Body of pancreas (tissue), 4 donors: ENCODE data around the gene TSPOAP1. TPM values are rescaled to one million over a fixed set of nuclear protein-coding genes. Genes with fewer than 3 reads are reported as not detected.

Experiments
- ATAC-seq: fragments of 150-250 bp; one replicate; pipeline ENCODE4 v1.9.1; 2016
- DNase-seq, 4 donors: peaks; one replicate each; pipeline ENCODE4 v3.0.0-alpha.2; 2019
- H3K27ac ChIP-seq, 4 donors: fragments of 200-600 bp; sonication (generic); 1 replicate in 3 of 4; 2 replicates in 1 of 4; pipeline versions ENCODE4 v1.5.1 to v1.6.1; 2016 to 2019; ENCODE audit warnings: mild to moderate bottlenecking in 1 of 4, mixed read lengths in 1 of 4, moderate library complexity in 1 of 4
- H3K27me3 ChIP-seq, 2 donors: fragments of 200-600 bp; sonication (generic); one replicate each; pipeline ENCODE4 v1.6.0; 2016; ENCODE audit warnings: mild to moderate bottlenecking in 1 of 2
- H3K36me3 ChIP-seq, 2 donors: fragments of 200-600 bp; sonication (generic); replicated peaks in 1 of 2; 2 replicates each; pipeline ENCODE4 v1.5.1; 2016; ENCODE audit warnings: low read depth in 2 of 2; ENCODE audit not compliant: insufficient read depth in 1 of 2
- H3K4me1 ChIP-seq: fragments of 200-600 bp; sonication (generic); one replicate; pipeline ENCODE4 v1.6.0; 2016
- H3K4me3 ChIP-seq, 2 donors: fragments of 200-600 bp; sonication (generic); 1 replicate in 1 of 2; 2 replicates in 1 of 2; pipeline ENCODE4 v1.5.1; 2016 to 2019
- H3K9me3 ChIP-seq, 3 donors: fragments of 200-600 bp; sonication (generic); 1 replicate in 2 of 3; 2 replicates in 1 of 3; pipeline ENCODE4 v1.5.1; 2016
- CTCF ChIP-seq, 7 experiments: fragments of 450-650 bp in 4 of 7; fragments of 200-600 bp in 3 of 7; sonication (generic) in 3 of 7; IDR thresholded peaks; one replicate each; pipeline ENCODE4 v1.5.1; 2016 to 2019; ENCODE audit warnings: antibody characterized with exemption in 7 of 7
- POLR2A ChIP-seq, 3 donors: fragments of 450-650 bp; IDR thresholded peaks; one replicate each; pipeline ENCODE4 v1.6.1; 2016; ENCODE audit warnings: antibody characterized with exemption in 3 of 3, mild to moderate bottlenecking in 2 of 3
- WGBS, 2 donors: methylation state at CpG; one replicate each; pipeline ENCODE4 v1.1.5; 2017; 5-methylcytosine and 5-hydroxymethylcytosine counted together
- intact Hi-C: fragments of 100-400 bp; cut with DNase I; formaldehyde crosslinking; loops from one replicate; pipeline ENCODE4 v1.15.1; 2023
- microRNA counts, 2 donors: library from miRNA; unstranded; fragments of <30 nt; microRNA quantifications; one replicate each; lab custom pipeline; 2017
- microRNA-seq, 2 donors: library from miRNA; unstranded; fragments of <30 nt; microRNA quantifications; one replicate each; pipeline ENCODE4, GENCODE V29; 2016; ENCODE audit warnings: borderline number of aligned reads in 2 of 2, borderline replicate concordance in 2 of 2
- small RNA-seq: library from RNA; depleted of rRNA; stranded (forward); fragments of <200 nt; gene quantifications from one replicate; pipeline ENCODE3, GENCODE V24; 2016
- total RNA-seq, 2 donors: library from RNA; depleted of rRNA; stranded (reverse); fragments of >200 nt; gene quantifications; one replicate each; pipeline ENCODE4 v1.1.0, GENCODE V29; 2016

Gene TSPOAP1
- total RNA-seq, 2 donors from 2014 or later, result 21.0 to 22.7 TPM

GRCh38 chr17:58262149-58262548 lies 66.4 kb downstream of the TSPOAP1 start:
- no peaks in the 10 kb centered on the region for H3K4me1 ChIP-seq
- H3K4me3 ChIP-seq, result no peak overlapping the region
- intact Hi-C loops, result no loop called here
- 80 to 82% methylated on average over 11 of the region's 11 CpGs for WGBS, 2 donors
- DNase-seq (no peak), ATAC-seq (no peak)
- H3K27me3 ChIP-seq, result no peaks in the 10 kb centered on the region
- no peak for TF ChIP-seq CTCF (IDR thresholded peaks at IDR 0.05)
- TF ChIP-seq POLR2A (IDR thresholded peaks at IDR 0.05), result no peak
- no peaks in the 10 kb centered on the region for H3K36me3 ChIP-seq
- H3K9me3 ChIP-seq, result no peaks in the 10 kb centered on the region
- H3K27ac ChIP-seq, result no peak overlapping the region

- no peaks in the 10 kb centered on the region for H3K36me3 ChIP-seq
- intact Hi-C loops, result no loop called here
- no peaks in the 10 kb centered on the region for H3K27me3 ChIP-seq
- no peaks in the 10 kb centered on the region for H3K9me3 ChIP-seq
- no peak overlapping the region for H3K4me3 ChIP-seq
- peaks cover 2% of the 10 kb centered on the region for H3K4me1 ChIP-seq
- 13 to 26% methylated on average over 2 to 8 of the region's 8 CpGs for WGBS, 2 donors
- TF ChIP-seq POLR2A (IDR thresholded peaks at IDR 0.05) (no peak), CTCF (IDR thresholded peaks at IDR 0.05) (peak in 2 of 7 experiments; percentile 12 to 13)
- ATAC-seq (no peak), DNase-seq (peak in 1 of 4 donors; percentile 20)
- no peak overlapping the region for H3K27ac ChIP-seq
Observed at GRCh38 chr17:58254803-58255202, 73.8 kb downstream of the TSPOAP1 start.

- Histone ChIP-seq H3K27ac (no peak overlapping the region), H3K9me3 (no peaks in the 10 kb centered on the region), H3K4me1 (peaks cover 13% of the 10 kb centered on the region), H3K27me3 (peaks cover 0 to 10% of the 10 kb centered on the region in 2 donors), H3K36me3 (no peaks in the 10 kb centered on the region), H3K4me3 (no peak overlapping the region)
- no peak for TF ChIP-seq CTCF (IDR thresholded peaks at IDR 0.05)
- no peak for TF ChIP-seq POLR2A (IDR thresholded peaks at IDR 0.05)
- WGBS, 2 donors, result 67 to 76% methylated on average over 3 of the region's 3 CpGs
- no peak for ATAC-seq
- intact Hi-C loops, result no loop called here
- no peak for DNase-seq
Observed at GRCh38 chr17:58253082-58253481, 75.5 kb downstream of the TSPOAP1 start.

GRCh38 chr17:58252141-58252540 lies 76.5 kb downstream of the TSPOAP1 start:
- no peak for TF ChIP-seq CTCF (IDR thresholded peaks at IDR 0.05)
- Histone ChIP-seq H3K27me3 (peaks cover 0 to 10% of the 10 kb centered on the region in 2 donors), H3K4me1 (peaks cover 13% of the 10 kb centered on the region), H3K4me3 (no peak overlapping the region), H3K36me3 (no peaks in the 10 kb centered on the region), H3K27ac (no peak overlapping the region), H3K9me3 (no peaks in the 10 kb centered on the region)
- ATAC-seq (no peak), DNase-seq (no peak)
- WGBS, 2 donors, result 63 to 64% methylated on average over 8 to 9 of the region's 9 CpGs
- intact Hi-C loops, result no loop called here

MicroRNA genes within 50 kb of the gene (microRNA counts, 767-probe panel; counts per million panel counts)
- microRNA hsa-miR-142-3p (lab: Ali Mortazavi, UCI), result 5,242 to 7,993 counts per million in 2 donors
- 0 to 736 counts per million in 2 donors for microRNA hsa-miR-142-5p (lab: Ali Mortazavi, UCI)

Small RNAs within 50 kb of the gene (microRNA-seq; reads per million reads assigned to microRNA genes)
- gene MIR4736, result 0 reads per million in 2 donors

Small RNAs within 50 kb of the gene (small RNA-seq; reads per million reads assigned to genes)
- gene MIR4736, result not detected

Other genes with a start within 250 kb of the TSPOAP1 start
- gene DYNLL2, start 245.4 kb downstream of the TSPOAP1 start, total RNA-seq, result 10 to 100 TPM; 10.6 to 14.5 TPM
- gene OR4D1, start 180.4 kb downstream of the TSPOAP1 start, total RNA-seq, result not detected
- gene OR4D2, start 161.8 kb downstream of the TSPOAP1 start, total RNA-seq, result not detected
- gene EPX, start 136.1 kb downstream of the TSPOAP1 start, total RNA-seq, result not detected
- gene MKS1, start 109.5 kb downstream of the TSPOAP1 start, total RNA-seq, result 10 to 100 TPM; 14.2 to 15.0 TPM
- gene LPO, start 90.2 kb downstream of the TSPOAP1 start, total RNA-seq, result not detected
- not detected for gene MPO, start 47.9 kb downstream of the TSPOAP1 start, total RNA-seq
- 10 to 100 TPM; 10.2 to 24.4 TPM for gene SUPT4H1, start 23.4 kb upstream of the TSPOAP1 start, total RNA-seq
- 10 to 100 TPM in 1 of 2 donors, 1 to 10 TPM in 1; 8.3 to 10.5 TPM for gene RNF43, start 88.7 kb upstream of the TSPOAP1 start, total RNA-seq
- gene HSF5, start 159.6 kb upstream of the TSPOAP1 start, total RNA-seq, result not detected
- gene MTMR4, start 185.8 kb upstream of the TSPOAP1 start, total RNA-seq, result 10 to 100 TPM; 21.3 to 39.6 TPM